BJ (cell line): ENCODE results near the gene TRIM21. TPM values are rescaled to one million over a fixed set of nuclear protein-coding genes. Genes with fewer than 3 reads are reported as not detected.

Source experiments
- CTCF ChIA-PET: fragments of 350-600 bp; formaldehyde crosslinking; extraction: SDS; loops from one replicate; lab custom pipeline; 2021; ENCODE audit warnings: antibody characterized with exemption, inconsistent platforms; lab: Yijun Ruan, JAX
- POLR2A ChIA-PET: fragments of 300-600 bp; sonication (Branson Sonifier 250); formaldehyde crosslinking; extraction: SDS; loops from one replicate; lab custom pipeline; 2021; ENCODE audit warnings: antibody characterized with exemption; lab: Charles Lee
- DNase-seq: peaks from one replicate; pipeline ENCODE4 v3.0.0-alpha.2; 2011; ENCODE audit warnings: low read depth
- H3K27me3 ChIP-seq: 2 replicates; pipeline ENCODE4 v1.6.0; 2011; ENCODE audit warnings: low read length; ENCODE audit not compliant: control insufficient read depth, insufficient read depth
- H3K36me3 ChIP-seq: 2 replicates; pipeline ENCODE4 v1.5.1; 2011; ENCODE audit warnings: low read length; ENCODE audit not compliant: control insufficient read depth, insufficient read depth
- H3K4me3 ChIP-seq: 2 replicates; pipeline ENCODE4 v1.5.1; 2011; ENCODE audit warnings: low read depth, mild to moderate bottlenecking, control low read depth, low read length
- CTCF ChIP-seq: IDR thresholded peaks from 2 replicates; pipeline ENCODE4 v1.5.1; 2011; ENCODE audit warnings: low read depth, mild to moderate bottlenecking, control low read depth, inconsistent platforms, low read length, moderate library complexity; ENCODE audit not compliant: insufficient read depth
- polyA minus RNA-seq: library from RNA; depleted of rRNA, polyadenylated mRNA; stranded (reverse); fragments of >200 nt; gene quantifications from 2 replicates; pipeline ENCODE4 v1.2.3, GENCODE V29; 2011; rRNA and poly(A)+ RNA removed
- polyA plus RNA-seq: library from polyadenylated mRNA; depleted of rRNA; stranded (reverse); fragments of >200 nt; gene quantifications from 2 replicates; pipeline ENCODE4 v1.2.3, GENCODE V29; 2011; rRNA removed

TRIM21 gene
- polyA plus RNA-seq (24.3 and 26.9 TPM in 2 replicates), polyA minus RNA-seq (12.0 and 22.4 TPM in 2 replicates)

GRCh38 chr11:4393209-4393857, at the start of gene TRIM21:
Gene TRIM21 (minus strand): TSS chr11:4393702. CDS start chr11:4390409, 3,293 bp downstream.
- DNase-seq = peak; percentile 48
- ChIA-PET CTCF (interaction anchor here (0.7 to 0.9 kb wide), 2 partner anchors 10 to 445 kb away, joined by 3 read pairs; no protein-coding TSS in a partner anchor), POLR2A (no interaction called here)
- Histone ChIP-seq H3K27me3 (no peaks in the 10 kb centered on the region), H3K36me3 (peaks cover 7% of the 10 kb centered on the region), H3K4me3 (peak within 1 kb of the TSS; percentile 84)
- no peak for TF ChIP-seq CTCF

DNA sequence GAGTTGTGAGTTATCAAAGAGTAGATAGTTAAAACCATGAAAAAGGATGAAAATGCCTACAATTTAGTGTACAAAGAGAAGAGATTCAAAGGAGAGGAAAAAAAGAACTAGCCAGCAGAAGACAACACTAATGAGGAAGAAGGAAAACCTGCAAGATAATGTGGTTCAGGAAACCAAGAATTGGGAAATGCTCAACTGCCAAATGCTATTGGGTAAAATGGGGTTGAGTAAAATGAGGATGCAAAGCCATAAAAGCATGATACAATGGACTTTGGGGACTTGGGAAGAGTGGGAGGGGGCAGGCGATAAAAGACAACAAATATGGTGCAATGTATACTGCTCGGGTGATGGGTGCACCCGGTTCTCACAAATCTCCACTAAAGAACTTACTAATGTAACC, 48.0 kb upstream of the TRIM21 start:
- Histone ChIP-seq H3K36me3 (no peaks in the 10 kb centered on the region), H3K4me3 (no peak overlapping the region), H3K27me3 (no peaks in the 10 kb centered on the region)
- no peak for TF ChIP-seq CTCF
- DNase-seq = no peak
- ChIA-PET POLR2A (no interaction called here), CTCF (no interaction called here)

DNA sequence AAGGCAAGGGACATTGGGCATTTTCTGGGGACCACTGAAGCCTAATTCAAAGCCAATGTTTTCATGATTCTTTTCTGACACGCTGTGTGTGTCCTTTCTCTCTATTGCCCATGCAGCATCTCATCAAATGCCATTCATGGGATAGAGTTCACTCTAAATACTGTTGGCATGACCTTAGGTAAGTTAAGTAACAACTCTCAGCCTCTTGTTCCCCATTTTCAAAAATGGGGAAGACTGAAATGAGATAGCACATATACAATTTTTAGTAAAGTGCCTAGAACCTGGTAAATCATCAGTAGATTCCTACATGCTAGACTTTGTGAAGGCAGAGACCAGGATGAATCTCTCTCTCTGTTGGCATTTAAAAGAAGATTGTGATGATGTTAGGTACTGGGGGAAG, 42.9 kb upstream of the TRIM21 start:
- H3K4me3 ChIP-seq = no peak overlapping the region
- no peak for DNase-seq
- no peak for TF ChIP-seq CTCF
- no peaks in the 10 kb centered on the region for H3K36me3 ChIP-seq
- ChIA-PET CTCF (interaction anchor here (1.0 kb wide), 1 partner anchor 8 kb away, joined by 3 read pairs; no protein-coding TSS in a partner anchor), POLR2A (no interaction called here)
- H3K27me3 ChIP-seq = no peaks in the 10 kb centered on the region

DNA sequence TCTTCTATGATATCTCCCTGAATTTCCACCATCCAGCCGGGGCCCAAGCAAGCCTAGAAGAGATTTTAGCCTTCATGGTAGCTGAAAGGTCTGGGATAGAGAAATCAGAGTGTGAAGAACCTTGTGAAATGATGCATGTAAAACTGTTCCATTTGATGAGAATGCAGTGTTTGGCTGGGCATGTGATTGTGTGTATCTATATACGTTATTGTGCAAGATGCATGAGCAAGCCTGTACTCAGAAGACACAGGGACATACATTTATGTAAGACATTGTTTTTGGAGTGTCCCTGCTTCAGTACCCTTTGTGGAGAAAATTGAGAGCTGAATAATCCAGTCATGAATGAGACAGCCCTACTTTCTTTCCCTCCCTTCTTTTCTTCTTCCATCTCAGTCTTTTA, 40.4 kb upstream of the TRIM21 start:
- ChIA-PET POLR2A (no interaction called here), CTCF (interaction anchor here (0.7 kb wide), 1 partner anchor 16 kb away, joined by 3 read pairs; no protein-coding TSS in a partner anchor)
- DNase-seq = no peak
- H3K27me3 ChIP-seq = no peaks in the 10 kb centered on the region
- no peak overlapping the region for H3K4me3 ChIP-seq
- no peaks in the 10 kb centered on the region for H3K36me3 ChIP-seq
- TF ChIP-seq CTCF = no peak

DNA sequence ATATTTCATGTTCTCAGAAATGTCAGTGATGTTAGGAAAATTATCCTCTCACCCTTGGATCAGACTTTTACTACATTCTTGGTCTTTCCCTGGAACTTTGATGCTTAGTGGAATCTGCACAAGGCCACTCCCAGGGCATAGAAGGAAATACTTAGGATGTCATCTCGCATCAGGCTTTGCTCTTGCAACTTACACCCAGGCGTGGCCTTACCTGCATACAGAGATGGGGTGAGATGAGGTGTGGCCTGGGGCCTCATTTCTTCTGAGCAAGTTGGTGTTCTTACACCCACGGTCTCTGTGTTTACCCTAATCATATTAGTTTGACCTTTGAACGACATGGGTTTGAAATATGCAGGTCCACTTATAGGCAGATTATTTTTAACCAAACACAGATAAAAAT, 36.5 kb upstream of the TRIM21 start:
- ChIA-PET CTCF (no interaction called here), POLR2A (no interaction called here)

More for the DNA sequence above, 36.5 kb upstream of the TRIM21 start:
- Histone ChIP-seq H3K4me3 (no peak overlapping the region), H3K27me3 (no peaks in the 10 kb centered on the region), H3K36me3 (no peaks in the 10 kb centered on the region)
- no peak for TF ChIP-seq CTCF
- DNase-seq = no peak
